ENCODE results near the gene KRT31. TPM values are rescaled to one million over a fixed set of nuclear protein-coding genes. Genes with fewer than 3 reads are reported as not detected.

Gene KRT31
- total RNA-seq, 1 experiment from 2014 or later: not detected

GRCh38 chr17:41440531-41441033, 43.2 kb upstream of the KRT31 start, which contains the start of gene KRT38:
Gene KRT38, minus strand, starts transcription at chr17:41440983. Its CDS starts 62 bp downstream, at chr17:41440921.
- no TSS peak for BruUV-seq (replicated peaks)
- ChIA-PET POLR2A (no interaction called here), RAD21 (ENCODE audit: low non-redundant PET in 1 of 2, low total read pairs in 2 of 2, uncharacterized antibody in 2 of 2, unreplicated experiment in 2 of 2) (no interaction called here), CTCF (no interaction called here)
- ATAC-seq (no peak), DNase-seq (ENCODE audit: low read depth, low spot score) (no peak)
- H3K9ac ChIP-seq (ENCODE audit: low read length): no peak within 1 kb of the TSS
- TF ChIP-seq CEBPB (IDR thresholded peaks at IDR 0.05; ENCODE audit: low read depth) (no peak), FOSL1 (IDR thresholded peaks at IDR 0.05; ENCODE audit: low read depth) (no peak), EZH2phosphoT487 (IDR thresholded peaks at IDR 0.05; ENCODE audit: borderline replicate concordance) (no peak), SIN3A (IDR thresholded peaks at IDR 0.05; ENCODE audit: low read depth) (no peak), ZNF274 (IDR thresholded peaks at IDR 0.05; ENCODE audit: low read depth, low read length) (no peak), POLR2AphosphoS5 (IDR thresholded peaks at IDR 0.05; ENCODE audit: low read depth, low read length) (no peak), JUND (IDR thresholded peaks at IDR 0.05) (no peak), YY1 (IDR thresholded peaks at IDR 0.05; ENCODE audit: extremely low read depth, insufficient replicate concordance, low read depth, low read length) (no peak), ZFX (IDR thresholded peaks at IDR 0.05) (no peak)
- no peaks in the 10 kb centered on the region for H3K36me3 ChIP-seq (ENCODE audit: control insufficient read depth in 1 of 2, insufficient read depth in 2 of 2, low read length in 2 of 2)
- H3K9me2 ChIP-seq (ENCODE audit: insufficient read depth): no peaks in the 10 kb centered on the region
- no peak within 1 kb of the TSS for H3K4me2 ChIP-seq (ENCODE audit: low read length)
- no peak within 1 kb of the TSS for H2AFZ ChIP-seq (ENCODE audit: low read depth, low read length, poor library complexity, severe bottlenecking)
- H3K79me2 ChIP-seq (ENCODE audit: insufficient read depth, low read length): no peaks in the 10 kb centered on the region
- H3K4me1 ChIP-seq (ENCODE audit: control insufficient read depth in 1 of 2, insufficient read depth in 2 of 2, low read length in 2 of 2): no peaks in the 10 kb centered on the region
- intact Hi-C loops (cut with micrococcal nuclease): no loop called here
- no peaks in the 10 kb centered on the region for H3K9me3 ChIP-seq (ENCODE audit: control insufficient read depth in 1 of 2, insufficient read depth in 1 of 2, low read depth in 1 of 2, low read length in 2 of 2)
- H4K20me1 ChIP-seq (ENCODE audit: insufficient read depth): no peaks in the 10 kb centered on the region
- no peaks in the 10 kb centered on the region for H3K27me3 ChIP-seq (ENCODE audit: insufficient read depth, low read length)
- no peak within 1 kb of the TSS for H3K4me3 ChIP-seq (replicated peaks in 1 of 2; ENCODE audit: low read depth in 1 of 2, low read length in 2 of 2)
- no peak within 1 kb of the TSS for H3K27ac ChIP-seq (ENCODE audit: low read depth, low read length)

GRCh38 chr17:41439375-41439774, 42.0 kb upstream of the KRT31 start:
- H3K4me2 ChIP-seq (ENCODE audit: low read length): no peak overlapping the region
- H3K79me2 ChIP-seq (ENCODE audit: insufficient read depth, low read length): no peaks in the 10 kb centered on the region
- no peaks in the 10 kb centered on the region for H3K9me3 ChIP-seq (ENCODE audit: control insufficient read depth in 1 of 2, insufficient read depth in 1 of 2, low read depth in 1 of 2, low read length in 2 of 2)
- H3K27ac ChIP-seq (ENCODE audit: low read depth, low read length): no peak overlapping the region
- intact Hi-C loops (cut with micrococcal nuclease): no loop called here
- no peak for ATAC-seq
- ChIA-PET CTCF (interaction anchor here (1.0 kb wide), 1 partner anchor 22 kb away, joined by 4 read pairs; no protein-coding TSS in a partner anchor), RAD21 (ENCODE audit: low non-redundant PET in 1 of 2, low total read pairs in 2 of 2, uncharacterized antibody in 2 of 2, unreplicated experiment in 2 of 2) (no interaction called here), POLR2A (no interaction called here)
- no peaks in the 10 kb centered on the region for H4K20me1 ChIP-seq (ENCODE audit: insufficient read depth)
- no peak for TF ChIP-seq RAD21 (IDR thresholded peaks at IDR 0.05; ENCODE audit: low read depth)
- TF ChIP-seq SP1 (IDR thresholded peaks at IDR 0.05; ENCODE audit: low read depth): no peak
- no peak for TF ChIP-seq MAX (IDR thresholded peaks at IDR 0.05)
- no peak for TF ChIP-seq CTCF (IDR thresholded peaks at IDR 0.05 in 2 of 3, conservative IDR thresholded peaks at IDR 0.05 in 1 of 3; ENCODE audit: borderline replicate concordance in 1 of 3, insufficient read depth in 1 of 3, low read depth in 2 of 3, low read length in 2 of 3)
- no peak for TF ChIP-seq CEBPB (IDR thresholded peaks at IDR 0.05; ENCODE audit: low read depth)
- TF ChIP-seq ZFX (IDR thresholded peaks at IDR 0.05): no peak
- TF ChIP-seq EZH2 (IDR thresholded peaks at IDR 0.05): no peak
- TF ChIP-seq POLR2AphosphoS5 (IDR thresholded peaks at IDR 0.05; ENCODE audit: low read depth, low read length): no peak
- TF ChIP-seq ZNF274 (IDR thresholded peaks at IDR 0.05; ENCODE audit: low read depth, low read length): no peak
- no peak for TF ChIP-seq YY1 (IDR thresholded peaks at IDR 0.05; ENCODE audit: extremely low read depth, insufficient replicate concordance, low read depth, low read length)
- TF ChIP-seq ATF3 (IDR thresholded peaks at IDR 0.05): no peak
- no peak for TF ChIP-seq POLR2A (IDR thresholded peaks at IDR 0.05; ENCODE audit: borderline replicate concordance, extremely low read depth, insufficient read depth, insufficient read length)
- no peak for TF ChIP-seq EZH2phosphoT487 (IDR thresholded peaks at IDR 0.05; ENCODE audit: borderline replicate concordance)
- no peak for TF ChIP-seq ELF1 (IDR thresholded peaks at IDR 0.05; ENCODE audit: borderline replicate concordance, low read depth)
- H3K4me1 ChIP-seq (ENCODE audit: control insufficient read depth in 1 of 2, insufficient read depth in 2 of 2, low read length in 2 of 2): no peaks in the 10 kb centered on the region
- H3K4me3 ChIP-seq (replicated peaks in 1 of 2; ENCODE audit: low read depth in 1 of 2, low read length in 2 of 2): no peak overlapping the region
- no peaks in the 10 kb centered on the region for H3K36me3 ChIP-seq (ENCODE audit: control insufficient read depth in 1 of 2, insufficient read depth in 2 of 2, low read length in 2 of 2)
- no TSS peak for BruUV-seq (replicated peaks)
- no peaks in the 10 kb centered on the region for H3K9me2 ChIP-seq (ENCODE audit: insufficient read depth)
- no peak overlapping the region for H3K9ac ChIP-seq (ENCODE audit: low read length)
- no peak for DNase-seq (ENCODE audit: low read depth, low spot score)
- H2AFZ ChIP-seq (ENCODE audit: low read depth, low read length, poor library complexity, severe bottlenecking): no peak overlapping the region
- no peaks in the 10 kb centered on the region for H3K27me3 ChIP-seq (ENCODE audit: insufficient read depth, low read length)

All from HCT116 (cell line).